DND-41 (cell line): ENCODE data around the gene METTL2B.

Experiments used
- EZH2 ChIP-seq: IDR thresholded peaks from 3 replicates; pipeline ENCODE4 v1.6.1; 2012; ENCODE audit warnings: borderline replicate concordance, low read depth, mild to moderate bottlenecking, moderate library complexity, low read length, inconsistent platforms; ENCODE audit not compliant: severe bottlenecking
- TF ChIP-seq, protein P1 (sequence below): IDR thresholded peaks from 2 replicates; pipeline ENCODE4 v1.5.1; 2012; ENCODE audit warnings: borderline replicate concordance, low read length, moderate library complexity, mild to moderate bottlenecking; ENCODE audit not compliant: poor library complexity, severe bottlenecking; ENCODE audit errors: extremely low read depth

DNA sequence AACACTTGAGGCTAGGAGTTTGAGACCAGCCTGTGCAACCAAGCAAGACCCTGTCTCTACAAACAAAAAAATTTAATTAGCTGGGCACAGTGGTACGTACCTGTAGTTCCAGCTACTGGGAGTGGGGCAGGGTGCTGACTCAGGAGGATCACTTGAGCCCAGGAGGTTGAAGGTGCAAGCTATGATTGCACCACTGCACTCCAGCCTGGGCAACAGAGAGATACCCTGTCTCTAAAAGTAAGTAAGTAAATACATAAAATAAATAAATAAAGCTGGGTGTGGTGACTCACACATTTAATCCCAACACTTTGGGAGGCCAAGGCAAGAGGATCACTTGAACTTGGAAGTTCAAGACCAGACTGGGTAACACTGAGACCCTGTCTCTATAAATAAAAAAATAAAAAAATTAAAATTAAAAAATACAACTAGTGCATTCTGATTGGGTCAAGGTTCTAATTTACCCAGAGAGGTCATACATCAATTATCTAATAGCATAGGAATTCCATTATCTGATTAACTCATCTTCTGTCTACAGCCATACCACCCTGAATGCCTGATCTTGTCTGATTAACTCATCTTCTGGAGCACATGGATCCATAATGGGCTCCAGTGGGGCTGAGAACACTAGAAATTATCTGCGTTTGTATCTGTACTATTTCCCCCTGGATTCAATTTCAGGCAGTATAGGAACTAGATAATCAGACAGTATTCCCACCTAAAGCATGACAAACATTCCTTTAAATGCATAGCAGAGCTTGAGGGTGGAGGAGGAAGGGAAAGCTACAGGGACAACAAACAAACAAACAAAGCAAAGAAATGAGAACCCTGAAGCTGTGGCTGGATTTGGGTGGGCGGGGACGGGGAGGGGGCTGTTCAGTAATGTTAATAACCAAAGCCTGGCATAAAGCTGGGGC is 41.9 kb upstream of the METTL2B start:
- TF ChIP-seq, protein P1, sequence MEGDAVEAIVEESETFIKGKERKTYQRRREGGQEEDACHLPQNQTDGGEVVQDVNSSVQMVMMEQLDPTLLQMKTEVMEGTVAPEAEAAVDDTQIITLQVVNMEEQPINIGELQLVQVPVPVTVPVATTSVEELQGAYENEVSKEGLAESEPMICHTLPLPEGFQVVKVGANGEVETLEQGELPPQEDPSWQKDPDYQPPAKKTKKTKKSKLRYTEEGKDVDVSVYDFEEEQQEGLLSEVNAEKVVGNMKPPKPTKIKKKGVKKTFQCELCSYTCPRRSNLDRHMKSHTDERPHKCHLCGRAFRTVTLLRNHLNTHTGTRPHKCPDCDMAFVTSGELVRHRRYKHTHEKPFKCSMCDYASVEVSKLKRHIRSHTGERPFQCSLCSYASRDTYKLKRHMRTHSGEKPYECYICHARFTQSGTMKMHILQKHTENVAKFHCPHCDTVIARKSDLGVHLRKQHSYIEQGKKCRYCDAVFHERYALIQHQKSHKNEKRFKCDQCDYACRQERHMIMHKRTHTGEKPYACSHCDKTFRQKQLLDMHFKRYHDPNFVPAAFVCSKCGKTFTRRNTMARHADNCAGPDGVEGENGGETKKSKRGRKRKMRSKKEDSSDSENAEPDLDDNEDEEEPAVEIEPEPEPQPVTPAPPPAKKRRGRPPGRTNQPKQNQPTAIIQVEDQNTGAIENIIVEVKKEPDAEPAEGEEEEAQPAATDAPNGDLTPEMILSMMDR, result no peak
- TF ChIP-seq EZH2, result no peak
